GM19238 (cell line): ENCODE measurements around the gene TXN.

Experiments used
- DNase-seq: peaks from one replicate; pipeline ENCODE4 v3.0.0; 2011; ENCODE audit warnings: low spot score; ENCODE audit not compliant: insufficient read length

TXN gene

DNA sequence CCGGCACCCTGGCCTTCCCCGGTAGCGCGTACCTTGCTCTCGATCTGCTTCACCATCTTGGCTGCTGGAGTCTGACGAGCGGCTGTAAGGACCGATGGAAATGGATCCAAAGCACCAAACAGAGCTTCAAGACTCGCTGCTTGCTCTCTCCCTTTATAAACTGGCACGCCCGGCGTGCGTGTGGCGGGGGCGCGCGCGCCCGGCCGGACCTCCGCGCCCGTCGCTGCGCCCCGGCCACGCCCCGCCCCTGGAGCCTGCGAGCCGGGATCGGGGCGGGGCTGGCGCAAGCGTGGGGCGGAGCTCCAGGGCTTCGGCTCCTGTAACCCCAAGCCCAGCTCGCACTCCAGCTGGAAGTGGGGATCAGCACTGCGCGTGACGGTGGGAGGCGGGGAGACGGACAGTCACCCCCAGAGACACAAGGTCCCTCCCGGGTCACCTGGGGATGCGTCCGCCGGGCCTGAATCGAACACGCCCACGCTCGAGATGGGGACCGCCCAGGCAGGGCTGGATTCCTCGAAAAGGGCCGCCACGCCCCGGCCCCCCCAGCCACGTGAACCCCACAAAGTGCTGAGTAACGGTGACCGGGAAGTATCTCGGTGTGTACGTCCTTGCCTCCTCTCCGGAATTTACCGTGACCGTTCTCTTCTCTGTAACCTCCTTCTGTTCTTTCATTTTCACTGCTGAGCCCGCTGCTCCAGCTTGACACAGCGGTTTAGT lies at the start of gene TXN:
TXN (minus strand) TSS at position 128 of the 717 bp plus-strand sequence; CDS start at position 56, 72 bp downstream.
- DNase-seq = peak; percentile 65

DNA sequence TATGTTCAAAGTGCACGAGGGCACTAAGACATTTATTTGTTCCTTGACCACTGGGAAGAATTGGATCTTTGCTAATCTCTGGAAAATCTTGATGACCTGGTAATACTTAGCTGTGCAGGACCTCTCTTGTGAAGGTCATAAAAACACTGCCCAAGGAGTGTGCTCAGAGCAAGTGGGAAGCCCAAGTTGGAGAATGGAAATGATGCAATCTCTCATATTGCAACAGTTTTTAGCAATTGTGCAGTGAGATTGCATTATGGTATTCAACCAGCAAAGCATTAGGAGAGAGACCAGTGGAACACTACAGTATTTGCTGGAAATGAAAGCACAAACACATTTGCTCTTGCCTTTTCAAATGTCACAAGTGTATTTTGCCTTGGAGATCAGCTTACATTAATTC lies 46.8 kb upstream of the TXN start:
- DNase-seq = no peak

DNA sequence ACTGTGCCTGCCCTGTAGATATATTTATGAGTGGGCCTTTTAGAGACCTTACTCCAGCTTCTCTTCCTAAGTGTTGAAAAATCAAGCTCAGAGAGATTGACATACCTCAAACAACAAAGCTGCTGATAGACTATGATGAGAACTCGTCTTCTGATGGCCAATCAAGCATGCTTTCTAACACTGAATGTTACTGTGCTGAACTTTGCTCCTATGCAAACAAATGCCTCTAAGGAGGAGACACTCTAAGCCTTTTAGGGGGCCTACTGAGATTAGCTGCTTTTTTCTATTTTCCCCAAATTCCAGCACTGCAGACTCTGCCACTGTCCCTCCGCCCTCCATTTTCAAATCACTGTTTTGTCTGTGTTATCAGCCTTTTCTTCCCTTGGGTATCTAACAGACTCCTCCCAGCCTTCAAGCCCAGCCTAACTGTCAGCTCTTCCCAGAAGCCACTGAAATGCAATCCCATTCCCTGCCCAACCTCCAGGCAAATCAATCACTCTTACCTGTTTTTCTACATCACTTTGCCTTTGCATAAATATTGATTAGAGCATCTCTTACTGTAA lies 41.8 kb upstream of the TXN start:
- DNase-seq = no peak

DNA sequence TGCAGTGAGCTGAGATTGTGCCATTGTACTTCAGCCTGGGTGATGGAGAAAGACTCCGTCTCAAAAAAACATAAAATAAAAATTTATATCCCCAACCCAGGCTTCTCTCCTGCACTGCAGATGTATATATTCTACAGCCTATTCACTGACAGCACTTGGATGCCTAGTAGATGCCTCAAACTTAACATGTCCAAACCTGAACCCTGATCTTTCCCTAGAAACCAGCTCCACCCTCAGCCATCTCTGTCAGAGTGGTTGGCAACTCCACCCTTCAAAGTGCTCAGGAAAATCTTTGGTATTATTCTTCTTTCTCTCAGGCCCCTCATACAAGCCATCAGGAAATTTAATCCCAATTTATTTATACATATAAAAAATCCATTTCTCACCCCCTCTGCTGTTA lies 36.9 kb upstream of the TXN start:
- DNase-seq = no peak

DNA sequence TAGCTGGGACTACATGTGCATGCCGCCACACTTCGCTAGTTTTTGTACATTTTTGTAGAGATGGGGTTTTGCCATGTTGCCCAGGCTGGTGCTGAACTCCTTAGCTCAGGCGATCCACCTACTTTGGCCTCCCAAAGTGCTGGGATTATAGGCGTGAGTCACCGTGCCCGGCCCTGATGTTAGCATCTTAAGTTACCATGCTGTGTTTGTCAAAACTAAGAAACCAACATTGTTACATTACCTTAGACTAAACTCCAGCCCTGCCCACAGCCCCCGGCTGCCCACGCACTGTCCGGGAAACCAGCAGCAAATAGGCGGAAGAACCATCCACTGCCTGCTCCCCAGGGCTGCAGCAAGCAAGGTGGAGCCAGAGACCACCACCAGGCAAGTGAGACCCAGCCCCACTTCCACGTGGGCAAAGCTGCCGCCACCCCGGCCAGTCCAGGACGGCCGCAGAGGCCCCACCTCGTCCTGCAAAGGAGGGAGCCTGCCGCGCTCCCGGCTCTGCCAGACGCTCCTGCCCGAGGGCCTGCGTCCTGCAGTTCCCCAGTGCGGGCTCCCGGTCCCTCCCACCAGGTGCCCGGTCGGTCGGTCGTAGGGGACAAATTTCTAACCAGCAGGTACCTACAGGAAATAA lies 35.7 kb upstream of the TXN start:
- DNase-seq = no peak

DNA sequence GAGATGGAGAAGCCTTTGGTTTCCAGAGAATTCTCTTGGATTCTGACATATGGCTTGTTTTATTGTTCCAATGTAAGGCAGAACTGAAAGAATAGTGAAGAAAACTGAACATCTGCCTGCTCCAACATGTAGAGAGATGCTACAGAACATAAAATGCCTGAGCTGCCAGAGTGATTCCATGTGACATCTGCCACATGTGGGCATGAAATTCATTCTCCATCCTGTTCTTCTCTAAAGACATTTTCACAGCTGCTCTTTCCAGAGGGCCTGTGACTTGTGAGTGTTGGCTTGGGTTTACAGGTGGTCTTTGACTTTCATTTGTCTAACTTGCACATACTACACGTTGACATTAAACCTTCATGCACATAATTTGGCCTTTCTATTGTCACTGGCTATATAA lies 33.7 kb upstream of the TXN start:
- DNase-seq = no peak

DNA sequence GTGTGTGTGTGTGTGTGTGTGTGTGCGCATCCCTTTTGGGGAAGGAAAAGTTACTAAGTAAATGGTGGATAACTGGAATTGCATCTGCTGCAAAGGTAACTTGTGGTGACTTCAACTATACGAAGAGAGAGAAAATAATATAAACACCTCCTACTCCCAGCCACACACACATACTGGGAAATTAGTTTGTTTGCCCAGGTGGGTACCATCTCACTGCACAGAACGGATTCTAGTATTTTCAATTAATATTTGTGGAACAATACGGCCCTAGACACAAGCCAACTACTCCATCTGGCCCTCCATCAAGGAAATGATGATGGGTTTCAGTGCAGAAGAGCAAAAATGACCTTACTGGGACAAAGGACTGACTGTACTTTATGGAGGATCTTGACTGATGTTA lies 32.2 kb upstream of the TXN start:
- no peak for DNase-seq

DNA sequence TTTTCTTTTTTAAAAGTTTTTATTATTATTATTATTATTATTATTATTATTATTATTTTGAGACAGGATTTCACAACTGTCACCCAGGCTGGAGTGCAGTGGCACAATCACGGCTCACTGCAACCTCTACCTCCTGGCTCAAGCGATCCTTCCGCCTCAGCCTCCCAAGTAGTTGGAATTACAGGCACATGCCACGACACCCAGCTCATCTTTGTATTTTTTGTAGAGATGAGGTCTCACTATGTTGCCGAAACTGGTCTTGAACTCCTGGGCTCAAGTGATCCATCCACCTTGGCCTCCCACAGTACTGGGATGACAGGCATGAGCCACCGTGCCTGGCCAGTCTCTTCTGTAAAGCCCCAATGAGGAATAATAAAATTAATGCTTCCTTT lies 31.0 kb upstream of the TXN start:
- DNase-seq = no peak

DNA sequence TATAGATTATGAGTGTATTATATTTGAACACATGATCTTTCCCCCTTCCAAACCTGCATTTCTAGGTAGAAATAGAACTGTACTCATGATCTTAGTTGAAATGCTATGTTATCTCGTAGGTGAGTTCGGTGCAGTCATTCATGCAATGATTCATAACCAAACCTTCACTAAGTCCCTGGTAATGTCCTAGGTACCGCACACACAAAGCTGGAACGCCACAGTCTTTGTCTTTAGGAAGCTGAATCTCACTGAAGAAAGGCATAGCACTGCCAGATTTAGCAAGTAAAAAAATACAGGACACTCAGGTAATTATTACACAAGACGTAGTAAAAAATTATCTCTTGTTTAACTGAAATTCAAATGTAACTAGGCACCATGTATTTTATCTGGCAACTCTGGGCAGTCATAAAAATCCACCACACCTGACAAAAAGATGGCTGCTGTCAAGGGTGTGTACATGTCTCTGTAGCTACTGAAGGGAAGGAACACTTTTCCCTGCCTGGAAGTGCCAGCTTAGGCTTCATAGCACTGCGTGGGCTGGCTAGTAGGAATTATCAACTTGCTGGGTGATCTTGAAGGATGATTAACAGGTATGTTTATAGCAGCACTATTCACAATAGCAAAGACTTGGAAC lies 28.0 kb upstream of the TXN start:
- no peak for DNase-seq

DNA sequence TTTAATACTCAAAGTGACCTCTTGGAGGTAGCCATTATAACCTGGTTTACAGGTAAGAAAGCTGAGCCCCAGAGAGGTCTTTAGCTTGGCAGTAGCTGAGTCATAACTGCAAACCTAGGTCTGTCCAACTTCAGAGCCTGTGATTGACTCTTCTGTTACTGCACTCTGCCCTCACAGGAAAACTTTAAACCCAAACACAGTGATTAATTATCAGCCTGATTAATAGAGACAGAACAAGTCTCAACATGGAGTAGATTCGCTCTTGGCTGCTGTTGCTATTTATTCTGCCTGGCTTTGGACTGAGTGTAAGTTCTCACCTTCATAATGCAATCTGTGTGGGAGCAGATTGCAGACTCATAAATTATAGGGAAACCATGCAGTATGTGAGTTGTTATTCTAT lies 27.4 kb upstream of the TXN start:
- no peak for DNase-seq

DNA sequence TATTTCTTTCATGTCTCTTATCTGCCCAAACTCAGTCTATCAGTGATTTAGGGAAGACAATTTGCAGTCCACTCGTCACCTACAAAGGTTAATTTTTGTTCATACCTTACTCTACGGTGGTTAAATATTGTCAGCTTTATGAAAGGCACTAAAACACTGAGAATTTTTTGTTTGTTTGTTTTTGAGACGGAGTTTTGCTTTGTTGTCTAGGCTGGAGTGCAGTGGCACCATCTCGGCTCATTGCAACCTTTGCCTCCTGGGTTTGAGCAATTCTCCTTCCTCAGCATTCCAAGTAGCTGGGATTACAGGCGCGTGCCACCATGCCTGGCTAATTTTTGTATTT lies 26.4 kb upstream of the TXN start:
- DNase-seq = no peak

DNA sequence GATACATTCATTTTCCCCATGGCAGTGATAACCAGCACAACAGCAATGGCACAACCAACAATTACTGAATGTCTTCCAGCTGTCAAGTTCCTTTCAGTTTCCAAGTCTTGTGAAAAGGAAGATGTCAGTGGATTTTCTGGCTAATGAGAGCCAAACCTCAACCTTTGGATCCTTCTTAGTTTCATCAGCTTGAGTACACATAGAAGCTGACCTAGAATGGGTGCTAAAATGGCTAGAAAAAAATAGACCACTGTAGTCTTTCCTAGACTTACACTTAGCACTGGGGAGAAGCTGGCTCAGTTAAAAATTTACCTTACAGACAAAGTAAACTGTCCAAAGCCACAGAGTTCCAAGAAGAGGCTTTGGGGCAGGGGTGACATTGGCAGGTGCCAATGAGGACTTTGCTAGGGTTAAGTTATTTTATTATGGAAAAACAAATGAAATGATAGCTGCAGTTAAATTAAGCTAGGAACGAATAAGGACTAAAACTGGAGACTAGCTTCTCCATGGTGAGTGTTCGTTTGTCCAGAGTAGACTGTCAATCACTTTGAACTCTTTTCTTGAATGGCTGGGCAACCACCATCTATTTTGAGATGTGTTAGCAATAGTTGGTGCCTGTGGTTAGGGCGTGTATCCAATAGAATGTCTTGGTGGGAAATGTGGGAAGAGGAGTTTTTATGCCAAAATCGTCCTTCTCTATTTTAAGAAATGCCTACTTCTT lies 25.9 kb upstream of the TXN start:
- DNase-seq = no peak

DNA sequence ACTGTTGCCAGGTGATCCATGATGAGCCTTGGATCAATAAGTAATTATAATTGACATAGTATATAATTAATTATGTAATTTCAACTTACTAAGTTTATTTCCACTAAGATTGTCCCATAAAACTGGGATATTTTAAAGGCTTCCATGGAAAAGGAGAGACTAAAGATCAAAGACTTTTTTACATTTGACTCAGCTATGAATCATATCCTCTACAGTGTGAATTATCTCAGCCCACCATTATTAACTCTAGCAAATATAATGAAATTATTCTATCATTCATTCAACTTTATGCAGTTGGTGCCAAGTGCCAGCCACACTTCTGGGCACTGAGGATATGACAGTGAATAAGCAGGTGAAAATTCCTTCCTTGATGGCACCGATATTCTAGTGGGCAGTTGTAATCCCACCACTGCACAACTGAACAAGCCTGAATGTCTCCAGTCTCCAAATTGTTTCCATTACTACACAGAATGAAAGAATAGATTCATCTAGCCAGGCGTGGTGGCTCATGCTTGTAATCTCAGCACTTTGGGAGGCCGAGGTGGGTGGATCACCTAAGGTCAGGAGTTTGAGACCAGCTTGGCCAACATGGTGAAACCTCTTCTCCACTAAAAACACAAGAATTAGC lies 21.9 kb upstream of the TXN start:
- DNase-seq = no peak

DNA sequence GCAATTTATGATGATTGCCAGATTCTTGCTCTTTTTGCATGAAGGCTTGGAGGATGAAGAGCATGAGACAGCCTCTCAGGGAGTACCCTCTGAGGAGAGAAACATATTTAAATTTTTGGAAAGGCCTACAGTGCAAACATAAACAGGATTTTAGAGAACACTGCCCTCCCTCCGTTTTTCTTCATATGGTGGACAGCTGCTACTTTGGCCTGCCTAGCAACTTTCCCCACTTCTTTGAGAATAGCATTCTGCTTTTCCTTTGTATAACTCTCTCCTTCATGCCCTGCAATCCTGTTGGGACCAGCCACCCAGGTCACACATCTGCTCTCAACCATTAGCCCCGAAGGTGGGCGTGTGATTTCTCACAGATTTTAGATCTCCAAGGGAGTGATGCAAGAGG lies 20.5 kb upstream of the TXN start:
- DNase-seq = no peak

DNA sequence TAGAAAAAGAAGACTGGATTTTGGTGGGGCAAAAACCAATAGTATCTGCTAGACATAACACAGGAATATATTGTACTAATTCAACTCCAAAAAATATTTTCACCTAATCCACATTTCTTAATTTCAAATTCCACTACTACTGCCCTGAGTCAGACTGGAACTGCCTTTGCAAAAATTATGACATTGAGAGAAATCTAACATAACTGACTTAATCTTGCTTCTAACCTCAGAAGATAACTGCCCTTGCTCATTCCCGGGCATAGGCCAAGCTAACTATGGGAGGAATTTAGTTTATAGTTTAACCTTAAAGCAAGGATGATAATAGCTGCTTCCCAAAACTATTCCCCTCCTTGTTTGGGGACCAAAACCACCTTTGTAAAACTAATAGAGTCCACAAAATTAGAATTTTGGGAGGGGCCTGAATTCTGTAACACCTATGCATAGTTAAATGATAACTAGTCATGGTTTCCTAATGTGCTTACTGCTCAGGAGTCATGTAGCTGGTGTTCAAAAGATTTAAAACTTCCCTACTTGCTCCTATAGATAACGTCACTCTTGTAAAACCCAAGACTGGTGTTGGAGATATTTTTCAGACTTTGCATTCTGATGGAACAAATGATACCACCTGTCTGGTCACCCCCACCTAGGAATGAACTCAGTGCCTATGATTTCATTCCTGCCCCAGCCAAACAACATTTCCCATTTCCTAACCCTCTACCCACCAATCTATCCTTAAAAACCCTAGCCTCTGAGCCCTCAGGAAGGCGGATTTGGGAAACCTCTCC lies 14.1 kb upstream of the TXN start:
- DNase-seq = no peak

DNA sequence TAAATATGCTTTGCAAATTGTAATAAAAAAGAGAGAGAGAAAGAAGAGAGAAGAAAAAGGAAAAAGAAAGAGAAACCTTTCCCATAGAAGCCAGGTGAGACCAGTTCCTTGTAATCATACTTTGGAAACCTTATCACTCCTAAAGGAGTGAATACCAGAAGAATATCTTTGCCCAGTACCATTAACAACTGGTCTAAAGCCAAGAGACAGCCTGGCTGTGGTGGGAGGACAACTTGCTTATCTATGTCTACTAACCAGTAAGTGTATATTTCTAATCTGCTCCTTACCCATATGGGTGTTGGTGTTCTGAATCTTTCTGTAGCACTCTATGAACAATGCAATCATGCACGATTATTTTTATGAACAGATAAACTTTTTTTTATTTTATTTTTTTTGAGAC lies 10.5 kb upstream of the TXN start:
- DNase-seq = no peak

DNA sequence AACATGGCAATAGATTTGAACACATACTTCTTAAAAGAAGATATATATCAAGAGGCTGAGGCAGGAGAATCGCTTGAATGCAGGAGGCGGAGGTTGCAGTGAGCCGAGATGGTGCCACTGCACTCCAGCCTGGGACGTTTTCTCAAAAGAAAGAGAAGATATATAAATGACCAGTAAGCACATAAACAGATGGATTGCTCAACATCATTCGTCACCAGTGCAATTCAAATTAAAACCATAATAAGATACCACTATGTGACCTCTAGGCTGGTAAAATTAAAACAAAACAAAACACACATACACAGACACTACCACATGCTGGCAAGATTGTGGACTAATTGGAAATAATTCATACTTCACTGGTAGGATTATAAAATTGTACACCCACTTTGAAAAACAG lies 5.3 kb upstream of the TXN start:
- no peak for DNase-seq

DNA sequence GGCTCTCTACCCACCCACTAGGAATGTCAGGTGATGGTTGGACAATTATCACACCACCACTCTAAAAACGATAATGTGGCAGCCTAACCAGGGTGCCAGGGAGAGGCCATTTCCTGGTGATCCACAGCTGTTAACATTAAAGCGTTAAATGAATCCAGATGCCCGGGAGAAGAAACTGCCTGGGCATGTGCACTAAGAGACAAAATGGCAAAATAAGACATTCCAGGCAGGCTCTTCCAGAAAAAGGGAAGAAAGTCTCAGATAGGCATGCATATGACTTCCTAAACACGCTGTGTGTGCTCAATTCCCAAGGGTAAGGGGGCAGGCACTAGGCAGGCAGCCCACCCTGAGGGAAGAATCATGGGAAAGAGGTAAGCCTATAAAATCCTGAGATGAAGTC lies 4.6 kb upstream of the TXN start:
- DNase-seq = no peak

DNA sequence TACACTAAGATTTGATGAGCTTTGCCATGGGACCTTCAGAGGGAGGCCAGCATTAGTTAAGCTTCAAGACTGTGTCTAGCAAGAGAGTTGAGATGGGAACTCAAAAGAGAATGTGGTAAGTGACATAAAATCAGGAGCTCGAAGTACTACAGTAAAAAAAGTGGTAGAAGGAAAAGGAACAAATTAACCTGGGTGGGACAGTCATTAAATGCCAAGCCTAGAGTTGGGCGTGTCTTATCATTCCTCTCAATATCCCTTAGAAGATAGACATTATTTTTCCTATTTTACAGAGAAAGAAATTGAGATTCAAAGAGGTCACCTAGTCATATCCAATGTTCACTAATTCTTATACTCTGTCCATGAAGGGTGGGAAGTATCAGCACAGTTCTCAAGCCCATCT lies 3.3 kb upstream of the TXN start:
- DNase-seq = no peak

DNA sequence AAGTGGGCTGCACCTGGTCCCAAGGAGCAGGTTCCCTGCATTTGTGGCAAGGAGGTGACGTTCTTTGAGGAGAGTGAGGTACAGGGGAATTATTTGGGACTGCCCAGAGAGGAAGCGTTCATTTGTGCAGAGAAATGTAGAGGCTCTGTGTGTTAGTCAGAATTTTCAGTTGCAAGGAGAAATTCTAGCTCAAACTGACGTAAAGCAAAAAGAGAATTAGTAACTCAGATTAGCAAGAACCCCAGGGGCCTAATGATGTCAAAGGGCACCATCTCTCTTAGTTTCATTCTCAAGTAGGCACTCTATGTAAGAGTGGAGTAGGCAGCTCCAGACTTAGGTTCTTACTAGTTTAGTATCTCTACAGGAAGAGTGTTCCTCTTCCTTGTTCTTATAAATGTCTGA lies 2.4 kb upstream of the TXN start:
- DNase-seq = no peak

DNA sequence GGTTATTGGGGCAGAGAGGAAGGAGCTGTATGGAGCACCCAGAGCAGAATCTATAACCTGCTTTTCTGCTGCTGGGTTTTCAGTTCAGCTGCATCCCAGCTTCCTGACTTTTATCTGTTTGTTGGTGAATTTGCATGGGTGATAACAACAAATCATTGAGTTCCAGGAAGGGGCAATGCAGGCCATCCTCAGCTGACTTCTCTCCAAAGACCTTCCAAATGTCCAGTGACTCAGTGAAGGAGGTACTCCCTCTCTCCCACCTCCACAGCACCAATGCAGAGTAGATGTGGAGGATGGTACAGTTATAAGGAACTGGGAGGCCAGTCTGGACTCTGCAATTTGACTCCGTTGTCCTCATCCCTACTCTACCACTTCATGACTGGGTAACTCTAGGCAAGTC lies 1.6 kb upstream of the TXN start:
- DNase-seq = no peak
